B cell (primary cell): Measurements from ENCODE around the gene HMGN3. TPM values are rescaled to one million over a fixed set of nuclear protein-coding genes. Genes with fewer than 3 reads are reported as not detected.
A peak's percentile ranks its signal among the peaks of the same experiment; 100 is the strongest.

Source experiments
- ATAC-seq: fragments of 200-7000 bp; cut with Tn5 transposase; one replicate; pipeline ENCODE4 v1.10.0; 2021; ENCODE audit warnings: low read depth, mild to moderate bottlenecking, moderate number of reproducible peaks, moderate library complexity
- CTCF ChIA-PET: fragments of 350-600 bp; sonication (Branson Sonifier 250); formaldehyde crosslinking; loops from one replicate; lab custom pipeline; 2021; ENCODE audit warnings: antibody characterized with exemption, inconsistent platforms; lab: Charles Lee
- POLR2A ChIA-PET: fragments of 350-600 bp; sonication (Branson Sonifier 250); formaldehyde crosslinking; loops from one replicate; lab custom pipeline; 2021; ENCODE audit warnings: antibody characterized with exemption; lab: Charles Lee
- DNase-seq: peaks from one replicate; pipeline ENCODE4 v3.0.0; 2013
- H2AFZ ChIP-seq: 2 replicates; pipeline ENCODE4 v1.6.1; 2012; ENCODE audit warnings: mild to moderate bottlenecking, low read depth, low read length; ENCODE audit not compliant: insufficient read depth, poor library complexity, severe bottlenecking
- H3K27ac ChIP-seq, 2 donors: 1 replicate in 1 of 2; 2 replicates in 1 of 2; pipeline ENCODE4 v1.5.1; 2012 to 2013; ENCODE audit warnings: low read length in 2 of 2, mild to moderate bottlenecking in 2 of 2, moderate library complexity in 1 of 2
- H3K27me3 ChIP-seq, 4 experiments: fragments of 200-600 bp in 1 of 4; sonication (generic) in 1 of 4; replicated peaks in 1 of 4; 1 replicate in 2 of 4; 2 replicates in 2 of 4; pipeline versions ENCODE4 v1.6.1 to v1.7.0; 2013 to 2016; ENCODE audit warnings: low read length in 3 of 4, mild to moderate bottlenecking in 2 of 4, mixed read lengths in 1 of 4, moderate library complexity in 1 of 4; ENCODE audit not compliant: insufficient read depth in 4 of 4, control insufficient read depth in 3 of 4; ENCODE audit errors: control extremely low read depth in 1 of 4
- H3K36me3 ChIP-seq, 2 experiments: replicated peaks in 1 of 2; 1 replicate in 1 of 2; 2 replicates in 1 of 2; pipeline versions ENCODE4 v1.6.1 to v1.7.1; 2013; ENCODE audit warnings: low read length in 1 of 2; ENCODE audit not compliant: insufficient read depth in 2 of 2, control insufficient read depth in 1 of 2; ENCODE audit errors: control extremely low read depth in 1 of 2, extremely low read depth in 1 of 2
- H3K4me1 ChIP-seq, 2 donors: fragments of 200-600 bp in 1 of 2; sonication (generic) in 1 of 2; 1 replicate in 1 of 2; 2 replicates in 1 of 2; pipeline versions ENCODE4 v1.5.1 to v1.6.1; 2013 to 2017; ENCODE audit warnings: low read length in 2 of 2; ENCODE audit not compliant: control insufficient read depth in 2 of 2, insufficient read depth in 2 of 2
- H3K4me2 ChIP-seq: replicated peaks from 2 replicates; pipeline ENCODE3; 2012; ENCODE audit warnings: mild to moderate bottlenecking, low read depth, low read length; ENCODE audit not compliant: poor library complexity, severe bottlenecking
- H3K4me3 ChIP-seq, 5 experiments: fragments of 200-600 bp in 1 of 5; sonication (generic) in 1 of 5; 1 replicate in 3 of 5; 2 replicates in 2 of 5; pipeline versions ENCODE4 v1.5.1 to v1.7.0; 2011 to 2016; ENCODE audit warnings: low read length in 4 of 5, mild to moderate bottlenecking in 4 of 5, low read depth in 2 of 5, control low read depth in 1 of 5, moderate library complexity in 1 of 5; ENCODE audit not compliant: insufficient read depth in 1 of 5; ENCODE audit errors: control extremely low read depth in 1 of 5, extremely low read depth in 1 of 5
- H3K79me2 ChIP-seq: fragments of 200-600 bp; sonication (generic); one replicate; pipeline ENCODE4 v1.6.0; 2016; ENCODE audit warnings: low read length; ENCODE audit not compliant: control insufficient read depth, insufficient read depth
- H3K9ac ChIP-seq: fragments of 200-600 bp; sonication (generic); 2 replicates; pipeline ENCODE4 v1.6.1; 2017; ENCODE audit warnings: mild to moderate bottlenecking, low read length, moderate library complexity
- H3K9me3 ChIP-seq, 3 donors: one replicate each; pipeline versions ENCODE4 v1.6.1 to v1.7.1; 2013; ENCODE audit warnings: low read length in 2 of 3; ENCODE audit not compliant: control insufficient read depth in 2 of 3, insufficient read depth in 1 of 3; ENCODE audit errors: control extremely low read depth in 1 of 3
- H4K20me1 ChIP-seq: 2 replicates; pipeline ENCODE4 v1.6.0; 2012; ENCODE audit warnings: mild to moderate bottlenecking, low read length; ENCODE audit not compliant: insufficient read depth, control insufficient read depth, poor library complexity, severe bottlenecking
- H3K27ac Mint-ChIP-seq: one replicate; pipeline ENCODE4 v1.8.0; 2021; ENCODE audit warnings: mixed read lengths
- H3K27me3 Mint-ChIP-seq: one replicate; pipeline ENCODE4 v1.8.0; 2021; ENCODE audit warnings: mixed read lengths
- H3K4me1 Mint-ChIP-seq: one replicate; pipeline ENCODE4 v1.8.0; 2021; ENCODE audit warnings: mixed read lengths
- H3K4me3 Mint-ChIP-seq: one replicate; pipeline ENCODE4 v1.8.0; 2021; ENCODE audit warnings: mixed read lengths
- H3K9me3 Mint-ChIP-seq: one replicate; pipeline ENCODE4 v1.8.0; 2022; ENCODE audit warnings: mixed read lengths; ENCODE audit not compliant: insufficient read depth
- EZH2 ChIP-seq: IDR thresholded peaks from 2 replicates; pipeline ENCODE4 v1.6.1; 2012; ENCODE audit warnings: borderline replicate concordance, low read depth, mild to moderate bottlenecking, moderate library complexity, low read length; ENCODE audit not compliant: insufficient read depth, poor library complexity, severe bottlenecking
- WGBS: methylation state at CpG from one replicate; pipeline ENCODE4 v1.1.5; 2013; ENCODE audit warnings: missing lambda C conversion rate; ENCODE audit not compliant: insufficient coverage; 5-methylcytosine and 5-hydroxymethylcytosine counted together
- intact Hi-C: fragments of 100-400 bp; cut with micrococcal nuclease; formaldehyde crosslinking; loops from one replicate; pipeline ENCODE4 v1.10.0; 2022
- polyA minus RNA-seq: library from RNA; depleted of rRNA, polyadenylated mRNA; stranded (reverse); fragments of >200 nt; gene quantifications from 2 replicates; pipeline ENCODE4 v1.2.3, GENCODE V29; 2012
- polyA plus RNA-seq: library from polyadenylated mRNA; depleted of rRNA; stranded (reverse); fragments of >200 nt; gene quantifications from 2 replicates; pipeline ENCODE4 v1.2.3, GENCODE V29; 2012
- total RNA-seq, 2 donors: library from RNA; stranded (reverse); fragments of 120-200 nt in 1 of 2; gene quantifications; 1 replicate in 1 of 2; 2 replicates in 1 of 2; pipeline versions ENCODE4 v1.2.3 to v1.2.4, GENCODE V29; 2013 to 2022
- TF ChIP-seq, protein P1 (sequence below): fragments of 200-600 bp; IDR thresholded peaks from one replicate; pipeline ENCODE4 v1.8.0; 2022; ENCODE audit warnings: antibody characterized with exemption, mild to moderate bottlenecking

HMGN3 gene
- total RNA-seq (40.4 and 44.3 TPM in 2 replicates), polyA plus RNA-seq (40.1 and 49.1 TPM in 2 replicates), polyA minus RNA-seq (14.0 and 16.5 TPM in 2 replicates)
- 57.8 TPM for total RNA-seq (2013)

DNA sequence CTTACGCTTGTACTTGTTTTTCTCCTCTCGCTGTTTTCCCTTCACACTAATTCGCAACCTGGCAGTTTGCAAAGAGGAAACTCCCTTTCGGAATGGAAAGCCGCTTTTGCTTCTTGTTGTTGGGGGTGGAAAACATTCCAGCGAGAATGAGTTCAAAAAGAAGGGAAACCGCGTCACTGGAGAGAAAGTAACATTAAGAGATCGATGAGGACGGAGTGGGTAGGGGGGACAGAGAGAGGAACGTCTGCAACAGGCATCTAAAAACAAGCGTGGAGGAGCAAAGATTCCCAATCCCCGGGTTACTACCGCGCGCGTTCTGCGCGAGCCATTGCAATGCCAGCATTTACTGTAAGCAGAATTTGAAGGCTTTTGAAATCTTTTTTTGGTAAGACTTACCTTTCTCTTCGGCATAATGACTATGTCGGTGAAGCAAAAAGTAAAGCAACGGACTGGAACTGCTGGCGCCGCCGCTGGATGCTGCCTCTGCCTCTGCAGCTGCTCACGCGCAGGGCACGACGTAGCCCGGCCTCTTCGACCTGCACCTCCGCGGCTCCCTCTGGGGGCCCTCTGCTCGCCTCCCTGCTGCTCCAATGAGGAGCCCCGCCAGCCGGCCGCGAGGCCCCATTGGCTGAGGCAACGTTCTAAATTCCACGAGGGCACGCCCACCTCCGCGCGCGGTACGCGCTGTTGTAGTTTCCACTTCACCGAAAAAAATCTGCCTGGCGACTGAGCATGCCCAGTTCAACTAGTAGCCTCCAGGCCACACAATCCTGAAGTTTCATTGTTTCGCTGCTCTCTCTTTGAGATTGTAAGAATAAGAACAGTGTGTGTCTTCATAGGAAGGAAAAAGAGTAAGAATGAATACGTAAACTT is at the start of gene HMGN3:
HMGN3 (minus strand) TSS at position 533 of the 873 bp plus-strand sequence.
- H3K4me2 ChIP-seq: peak within 1 kb of the TSS; percentile 86
- peak within 1 kb of the TSS; percentile 87 to 97 (median 93) for H3K4me3 ChIP-seq
- ATAC-seq (peak; percentile 98), DNase-seq (peak; percentile 94)
- intact Hi-C loops: loop anchor here (1.0 to 5.0 kb wide), 4 partner anchors 156 to 770 kb away; partner anchors contain the start of genes PHIP and TTK
- WGBS: under 1% methylated on average over 44 of the region's 51 CpGs
- peaks cover 5 to 7% of the 10 kb centered on the region in 2 donors for H3K4me1 ChIP-seq
- H2AFZ ChIP-seq: peak within 1 kb of the TSS; percentile 96
- peak within 1 kb of the TSS; percentile 95 for H3K4me3 Mint-ChIP-seq
- no peaks in the 10 kb centered on the region for H4K20me1 ChIP-seq
- POLR2A ChIA-PET: interaction anchor here (0.7 to 1.3 kb wide), 2 partner anchors 156 to 158 kb away, joined by 3 read pairs; no protein-coding TSS in a partner anchor
- no peaks in the 10 kb centered on the region for H3K36me3 ChIP-seq
- H3K9me3 Mint-ChIP-seq: no peaks in the 10 kb centered on the region
- no peaks in the 10 kb centered on the region for H3K27me3 ChIP-seq
- CTCF ChIA-PET: no interaction called here
- peak within 1 kb of the TSS; percentile 73 for H3K9ac ChIP-seq
- H3K27me3 Mint-ChIP-seq: no peaks in the 10 kb centered on the region
- peaks cover 11% of the 10 kb centered on the region for H3K79me2 ChIP-seq
- TF ChIP-seq EZH2: no peak
- TF ChIP-seq, protein P1, sequence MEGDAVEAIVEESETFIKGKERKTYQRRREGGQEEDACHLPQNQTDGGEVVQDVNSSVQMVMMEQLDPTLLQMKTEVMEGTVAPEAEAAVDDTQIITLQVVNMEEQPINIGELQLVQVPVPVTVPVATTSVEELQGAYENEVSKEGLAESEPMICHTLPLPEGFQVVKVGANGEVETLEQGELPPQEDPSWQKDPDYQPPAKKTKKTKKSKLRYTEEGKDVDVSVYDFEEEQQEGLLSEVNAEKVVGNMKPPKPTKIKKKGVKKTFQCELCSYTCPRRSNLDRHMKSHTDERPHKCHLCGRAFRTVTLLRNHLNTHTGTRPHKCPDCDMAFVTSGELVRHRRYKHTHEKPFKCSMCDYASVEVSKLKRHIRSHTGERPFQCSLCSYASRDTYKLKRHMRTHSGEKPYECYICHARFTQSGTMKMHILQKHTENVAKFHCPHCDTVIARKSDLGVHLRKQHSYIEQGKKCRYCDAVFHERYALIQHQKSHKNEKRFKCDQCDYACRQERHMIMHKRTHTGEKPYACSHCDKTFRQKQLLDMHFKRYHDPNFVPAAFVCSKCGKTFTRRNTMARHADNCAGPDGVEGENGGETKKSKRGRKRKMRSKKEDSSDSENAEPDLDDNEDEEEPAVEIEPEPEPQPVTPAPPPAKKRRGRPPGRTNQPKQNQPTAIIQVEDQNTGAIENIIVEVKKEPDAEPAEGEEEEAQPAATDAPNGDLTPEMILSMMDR: no peak
- H3K9me3 ChIP-seq: no peaks in the 10 kb centered on the region
- H3K27ac ChIP-seq: peak within 1 kb of the TSS; percentile 52 to 66
- H3K4me1 Mint-ChIP-seq: peaks cover 19% of the 10 kb centered on the region
- peak within 1 kb of the TSS; percentile 90 for H3K27ac Mint-ChIP-seq

DNA sequence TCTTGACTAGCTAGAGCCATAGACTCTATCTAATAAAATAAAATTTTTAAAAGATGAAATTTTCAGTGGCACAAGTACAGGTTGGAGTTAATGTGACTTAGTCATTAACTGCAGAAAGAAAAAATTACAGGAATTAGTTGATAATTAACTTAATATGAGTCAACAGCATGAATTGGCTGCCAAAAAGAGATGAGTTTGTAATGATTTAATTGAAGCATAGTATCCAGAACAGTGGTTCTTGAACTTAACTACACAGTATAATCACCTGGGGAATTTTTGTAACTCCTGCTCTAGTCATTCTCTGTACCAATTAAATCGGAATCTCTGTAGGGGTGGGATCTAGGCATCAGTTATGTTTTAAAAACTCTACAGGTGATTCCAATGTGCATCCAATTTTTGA is 46.3 kb upstream of the HMGN3 start:
- Mint-ChIP-seq H3K27ac (no peak overlapping the region), H3K9me3 (peaks cover 9% of the 10 kb centered on the region), H3K4me1 (no peaks in the 10 kb centered on the region), H3K27me3 (peaks cover 3% of the 10 kb centered on the region), H3K4me3 (no peak overlapping the region)
- Histone ChIP-seq H3K27ac (no peak overlapping the region), H2AFZ (no peak overlapping the region), H3K79me2 (no peaks in the 10 kb centered on the region), H3K36me3 (no peaks in the 10 kb centered on the region), H3K9me3 (peaks cover 0 to 3% (median 2%) of the 10 kb centered on the region in 3 donors), H3K4me3 (no peak overlapping the region), H3K9ac (no peak overlapping the region), H3K27me3 (no peaks in the 10 kb centered on the region), H3K4me1 (no peaks in the 10 kb centered on the region), H4K20me1 (no peaks in the 10 kb centered on the region), H3K4me2 (no peak overlapping the region)
- ChIA-PET CTCF (no interaction called here), POLR2A (no interaction called here)
- no peak for TF ChIP-seq EZH2
- TF ChIP-seq, protein P1: no peak
- no CpG with 5 or more reads among the region's 1 CpG for WGBS
- intact Hi-C loops: no loop called here
- ATAC-seq (no peak), DNase-seq (no peak)
